ENCODE data around the gene WNT16.
"Not testable (repeated sequence)": the region's sequence is repeated elsewhere in the genome, so short reads cannot be mapped to it uniquely, and the experiment has no call there.

- not testable (repeated sequence) for TF ChIP-seq POLR2A (IDR thresholded peaks at IDR 0.05; ENCODE audit: low read length); GATA1 (IDR thresholded peaks at IDR 0.05; ENCODE audit: low read depth, low read length)
These were observed 13.6 kb upstream of the WNT16 start for GRCh38 chr7:121315170-121315569.
